ENCODE results near the gene USO1. TPM values are rescaled to one million over a fixed set of nuclear protein-coding genes. Genes with fewer than 3 reads are reported as not detected.

USO1 gene
- total RNA-seq, 1 experiment from 2014 or later, result 110 TPM

GRCh38 chr4:75858721-75859120 is 134.3 kb downstream of the USO1 start:
- no peak overlapping the region for H4K91ac ChIP-seq (ENCODE audit: insufficient read length, low read depth, low read length)
- no peak overlapping the region for H2BK15ac ChIP-seq (ENCODE audit: low read depth, low read length)
- H3K23ac ChIP-seq (ENCODE audit: insufficient read length, low read depth, low read length), result no peak overlapping the region
- H3K4ac ChIP-seq (ENCODE audit: low read depth, low read length), result no peak overlapping the region
- no peak overlapping the region for H3K4me3 Mint-ChIP-seq
- H3K27ac Mint-ChIP-seq, result no peak overlapping the region
- H2AK5ac ChIP-seq (ENCODE audit: insufficient read length, low read length), result no peak overlapping the region
- H3T11ph ChIP-seq (ENCODE audit: low read length), result no peak overlapping the region
- H2BK120ac ChIP-seq (ENCODE audit: low read depth, low read length, poor library complexity, severe bottlenecking), result no peak overlapping the region
- H4K20me1 ChIP-seq (ENCODE audit: control insufficient read depth, insufficient read depth, insufficient read length), result no peaks in the 10 kb centered on the region
- H3K18ac ChIP-seq (ENCODE audit: insufficient read length, low read depth, low read length), result no peak overlapping the region
- H3K79me2 ChIP-seq (ENCODE audit: insufficient read depth, low read length), result no peaks in the 10 kb centered on the region
- H3K23me2 ChIP-seq (ENCODE audit: insufficient read length, low read depth, low read length, poor library complexity, severe bottlenecking), result no peaks in the 10 kb centered on the region
- no peaks in the 10 kb centered on the region for H3K27me3 ChIP-seq (ENCODE audit: insufficient read depth, low read length)
- no peak overlapping the region for H3K14ac ChIP-seq (ENCODE audit: insufficient read depth, low read length)
- H3K4me2 ChIP-seq (ENCODE audit: insufficient read depth, insufficient read length, low read length), result no peak overlapping the region
- no peak overlapping the region for H3K9ac ChIP-seq (ENCODE audit: extremely low read depth, insufficient read length, low read length)
- H3K9me3 Mint-ChIP-seq, result no peaks in the 10 kb centered on the region; a peak in 2 of 5 replicates
- DNase-seq, result no peak
- H4K8ac ChIP-seq (replicated peaks; ENCODE audit: insufficient read length, low read depth, low read length), result no peak overlapping the region
- H3K56ac ChIP-seq (ENCODE audit: insufficient read length, low read depth, low read length), result no peak overlapping the region
- H4K5ac ChIP-seq (ENCODE audit: insufficient read length, low read depth, low read length), result no peak overlapping the region
- no peaks in the 10 kb centered on the region for H3K36me3 Mint-ChIP-seq (ENCODE audit: insufficient read depth in 1 of 3, low read depth in 3 of 3)
- H2AFZ ChIP-seq (ENCODE audit: low read length), result no peak overlapping the region
- H3K4me1 ChIP-seq (ENCODE audit: insufficient read depth, low read length), result no peaks in the 10 kb centered on the region
- no peaks in the 10 kb centered on the region for H3K79me1 ChIP-seq (ENCODE audit: insufficient read depth, low read depth, low read length, poor library complexity, severe bottlenecking)
- H3K9me3 ChIP-seq (ENCODE audit: control insufficient read depth, low read depth, low read length), result no peaks in the 10 kb centered on the region
- WGBS (ENCODE audit: extremely low coverage, insufficient read length, low lambda C conversion rate), result no CpG with 5 or more reads among the region's 1 CpG
- no peak overlapping the region for H2BK20ac ChIP-seq (ENCODE audit: low read depth, low read length, poor library complexity, severe bottlenecking)
- no peak overlapping the region for H2BK12ac ChIP-seq (ENCODE audit: insufficient read length, low read depth, low read length)
- no peak overlapping the region for H3K27ac ChIP-seq (ENCODE audit: insufficient read length, low read depth, low read length)
- TF ChIP-seq CTCF (conservative IDR thresholded peaks at IDR 0.05), result no peak
- no peaks in the 10 kb centered on the region for H3K27me3 Mint-ChIP-seq (ENCODE audit: low read depth)
- 0 out of 4 replicates have a peak, but pooled peaks cover 0 to 5% of the 10 kb centered on the region in 2 experiments for H3K4me1 Mint-ChIP-seq
- H2BK5ac ChIP-seq (ENCODE audit: insufficient read length, low read length), result no peak overlapping the region

All from H9 (cell line).